Measurements from ENCODE around the gene C1orf210. TPM values are rescaled to one million over a fixed set of nuclear protein-coding genes. Genes with fewer than 3 reads are reported as not detected.

The C1orf210 gene
- total RNA-seq, 4 donors from 2014 or later: 4.3 to 20.9 (median 16.0) TPM

DNA sequence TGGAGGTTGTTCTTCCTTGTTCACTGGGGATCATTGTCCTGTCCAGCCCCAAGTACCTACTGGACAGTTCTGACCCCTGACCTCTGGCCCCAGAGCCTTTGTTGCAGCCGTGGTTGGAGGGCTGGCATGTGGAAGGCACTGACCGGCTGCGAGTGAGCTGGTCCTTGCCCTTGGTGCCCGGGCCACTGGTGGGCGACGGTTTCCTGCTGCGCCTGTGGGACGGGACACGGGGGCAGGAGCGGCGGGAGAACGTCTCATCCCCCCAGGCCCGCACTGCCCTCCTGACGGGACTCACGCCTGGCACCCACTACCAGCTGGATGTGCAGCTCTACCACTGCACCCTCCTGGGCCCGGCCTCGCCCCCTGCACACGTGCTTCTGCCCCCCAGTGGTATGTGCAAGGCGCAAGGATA lies 26.8 kb upstream of the C1orf210 start:
- no peak overlapping the region for H3K27ac ChIP-seq
- no peak overlapping the region for H3K4me3 ChIP-seq
- H3K27me3 ChIP-seq: no peaks in the 10 kb centered on the region
- WGBS: 84% methylated on average over 6 of the region's 19 CpGs
- TF ChIP-seq POLR2AphosphoS5 (IDR thresholded peaks at IDR 0.05) (no peak), CTCF (IDR thresholded peaks at IDR 0.05) (no peak), EP300 (IDR thresholded peaks at IDR 0.05) (no peak), POLR2A (IDR thresholded peaks at IDR 0.05) (no peak)
- H3K9me3 ChIP-seq: no peaks in the 10 kb centered on the region
- H3K4me1 ChIP-seq: no peaks in the 10 kb centered on the region
- peak in 1 of 2 donors; percentile 53 for DNase-seq (ENCODE audit: low spot score in 2 of 2)
- H3K36me3 ChIP-seq: no peaks in the 10 kb centered on the region

DNA sequence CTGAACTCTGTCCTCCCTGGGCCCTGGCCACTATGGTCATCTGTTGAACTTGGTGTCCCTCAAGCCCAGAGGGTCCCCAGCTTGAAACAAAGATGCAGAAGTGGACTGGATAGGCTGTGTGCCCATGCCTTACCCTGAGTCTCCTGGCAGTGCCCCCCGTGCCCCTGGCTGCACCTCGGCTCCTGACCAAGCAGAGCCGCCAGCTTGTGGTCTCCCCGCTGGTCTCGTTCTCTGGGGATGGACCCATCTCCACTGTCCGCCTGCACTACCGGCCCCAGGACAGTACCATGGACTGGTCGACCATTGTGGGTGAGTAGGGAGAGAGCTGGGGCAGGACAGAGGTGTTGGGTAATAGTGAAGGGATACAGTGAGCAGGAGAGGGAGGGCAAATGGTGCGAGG lies 26.1 kb upstream of the C1orf210 start:
- no peaks in the 10 kb centered on the region for H3K4me1 ChIP-seq
- no peak for TF ChIP-seq POLR2AphosphoS5 (IDR thresholded peaks at IDR 0.05)
- TF ChIP-seq CTCF (IDR thresholded peaks at IDR 0.05): no peak
- no peak for TF ChIP-seq POLR2A (IDR thresholded peaks at IDR 0.05)
- no peak for TF ChIP-seq EP300 (IDR thresholded peaks at IDR 0.05)
- 90% methylated on average over 6 of the region's 9 CpGs for WGBS
- DNase-seq (ENCODE audit: low spot score in 2 of 2): no peak
- H3K9me3 ChIP-seq: no peaks in the 10 kb centered on the region
- no peaks in the 10 kb centered on the region for H3K36me3 ChIP-seq
- H3K27ac ChIP-seq: no peak overlapping the region
- no peak overlapping the region for H3K4me3 ChIP-seq
- no peaks in the 10 kb centered on the region for H3K27me3 ChIP-seq

- TF ChIP-seq POLR2A (IDR thresholded peaks at IDR 0.05) (no peak), POLR2AphosphoS5 (IDR thresholded peaks at IDR 0.05) (no peak), CTCF (IDR thresholded peaks at IDR 0.05) (no peak), EP300 (IDR thresholded peaks at IDR 0.05) (no peak)
- no peak for DNase-seq (ENCODE audit: low spot score in 2 of 2)
- WGBS: 90% methylated on average over 12 of the region's 13 CpGs
- no peaks in the 10 kb centered on the region for H3K36me3 ChIP-seq
- no peak overlapping the region for H3K4me3 ChIP-seq
- H3K9me3 ChIP-seq: no peaks in the 10 kb centered on the region
- no peak overlapping the region for H3K27ac ChIP-seq
- H3K4me1 ChIP-seq: no peaks in the 10 kb centered on the region
- no peaks in the 10 kb centered on the region for H3K27me3 ChIP-seq
Observed at GRCh38 chr1:43309405-43310025, 24.1 kb upstream of the C1orf210 start.

DNA sequence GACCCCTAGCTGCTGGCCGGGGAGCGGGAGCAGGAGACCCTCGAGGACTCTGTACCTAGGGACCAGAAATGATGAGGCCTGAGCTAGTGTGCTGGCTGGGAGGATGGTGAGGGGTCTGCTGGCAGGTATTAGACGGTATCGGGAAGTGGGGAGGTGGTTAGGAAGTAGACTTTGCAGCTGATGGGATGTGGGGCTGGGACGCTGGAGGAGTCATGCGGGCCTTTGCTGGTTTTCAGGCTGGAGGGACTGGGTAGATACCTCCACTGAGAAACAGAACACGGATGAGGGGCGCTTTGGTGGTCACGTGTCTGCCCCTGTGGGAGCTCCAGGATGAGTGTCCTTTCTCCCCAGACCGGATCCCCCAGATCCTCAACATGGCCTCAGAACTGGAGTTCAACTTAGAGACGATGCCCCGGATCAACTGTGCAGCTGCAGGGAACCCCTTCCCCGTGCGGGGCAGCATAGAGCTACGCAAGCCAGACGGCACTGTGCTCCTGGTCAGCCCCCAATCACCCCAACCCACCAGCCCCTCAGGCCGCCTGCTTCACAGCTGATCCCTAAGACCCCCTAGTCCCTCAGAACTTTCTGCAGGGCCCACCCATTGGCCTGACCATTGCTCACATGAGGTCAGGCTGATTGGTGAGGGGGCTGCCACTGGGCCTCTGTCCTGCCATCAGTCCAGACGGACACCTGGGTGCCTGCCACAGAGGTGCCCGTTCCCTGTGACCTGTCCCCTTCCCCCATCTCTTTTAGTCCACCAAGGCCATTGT lies 23.4 kb upstream of the C1orf210 start:
- DNase-seq (ENCODE audit: low spot score in 2 of 2): peak in 1 of 2 donors; percentile 31
- no peak overlapping the region for H3K4me3 ChIP-seq
- no peaks in the 10 kb centered on the region for H3K27me3 ChIP-seq
- H3K27ac ChIP-seq: no peak overlapping the region
- 92% methylated on average over 14 of the region's 20 CpGs for WGBS
- peaks cover 4% of the 10 kb centered on the region for H3K4me1 ChIP-seq
- no peaks in the 10 kb centered on the region for H3K9me3 ChIP-seq
- TF ChIP-seq EP300 (IDR thresholded peaks at IDR 0.05): no peak
- TF ChIP-seq CTCF (IDR thresholded peaks at IDR 0.05): no peak
- TF ChIP-seq POLR2AphosphoS5 (IDR thresholded peaks at IDR 0.05): no peak
- TF ChIP-seq POLR2A (IDR thresholded peaks at IDR 0.05): no peak
- H3K36me3 ChIP-seq: no peaks in the 10 kb centered on the region

- 92% methylated on average over 6 of the region's 9 CpGs for WGBS
- Histone ChIP-seq H3K4me1 (peaks cover 9% of the 10 kb centered on the region), H3K27ac (no peak overlapping the region)
Observed at GRCh38 chr1:43307458-43308158, 22.2 kb upstream of the C1orf210 start.

More at GRCh38 chr1:43307458-43308158, 22.2 kb upstream of the C1orf210 start:
- TF ChIP-seq CTCF (IDR thresholded peaks at IDR 0.05) (no peak), EP300 (IDR thresholded peaks at IDR 0.05) (no peak), POLR2AphosphoS5 (IDR thresholded peaks at IDR 0.05) (no peak)
- DNase-seq (ENCODE audit: low spot score in 2 of 2): peak in 1 of 2 donors; percentile 37
- no peaks in the 10 kb centered on the region for H3K36me3 ChIP-seq
- no peak overlapping the region for H3K4me3 ChIP-seq
- no peaks in the 10 kb centered on the region for H3K9me3 ChIP-seq
- no peaks in the 10 kb centered on the region for H3K27me3 ChIP-seq

Data from suprapubic skin (tissue), 4 donors.